ENCODE measurements around the gene DAGLB.

Gene DAGLB

DNA sequence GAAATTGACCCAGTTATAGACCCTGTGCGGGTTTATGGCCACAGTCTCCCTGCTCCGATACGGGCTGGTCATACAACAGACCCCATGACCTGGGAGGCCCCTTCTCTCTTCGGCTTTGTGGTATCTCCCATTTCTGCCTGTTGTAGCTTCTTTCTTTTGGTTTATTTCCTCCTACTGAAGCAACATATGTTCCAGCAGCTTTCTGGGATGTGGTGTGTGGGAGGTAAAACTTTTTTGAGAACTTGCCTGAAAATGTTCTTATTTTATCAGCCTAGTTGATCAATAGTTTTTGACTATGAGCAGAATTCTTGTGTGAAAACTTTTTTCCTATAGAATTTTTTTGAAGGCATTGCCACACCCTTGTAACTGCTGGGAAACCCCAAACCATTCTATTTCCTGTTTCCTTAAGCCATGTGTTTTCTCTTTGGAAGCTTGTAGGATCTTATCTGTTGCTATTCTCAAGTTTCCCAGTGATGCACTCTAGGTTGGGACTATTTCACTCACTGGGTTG, 80.0 kb downstream of the DAGLB start:
- peak; percentile 30 for DNase-seq (ENCODE audit: low spot score)

- peak; percentile 46 for DNase-seq (ENCODE audit: low spot score)
Observed at GRCh38 chr7:6365451-6365850, 82.3 kb downstream of the DAGLB start.

DNA sequence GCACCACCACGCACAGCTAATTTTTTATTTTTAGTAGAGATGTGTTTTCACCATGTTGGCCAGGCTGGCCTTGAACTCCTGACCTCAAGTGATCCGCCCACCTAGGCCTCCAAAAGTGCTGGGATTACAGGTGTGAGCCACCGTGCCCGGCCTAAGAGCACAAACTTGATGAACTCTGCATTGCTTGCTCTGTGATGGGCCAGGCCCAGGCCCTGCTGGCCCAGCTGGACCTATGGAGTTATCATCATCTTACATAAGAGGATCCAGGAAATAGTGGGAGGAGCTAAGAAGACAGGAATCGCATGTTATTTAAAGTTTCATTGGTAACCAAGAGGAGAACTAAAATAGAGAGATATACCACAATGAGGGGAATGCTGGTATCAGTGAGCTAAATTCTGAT, 86.9 kb downstream of the DAGLB start:
- no peak for DNase-seq (ENCODE audit: low spot score)

DNA sequence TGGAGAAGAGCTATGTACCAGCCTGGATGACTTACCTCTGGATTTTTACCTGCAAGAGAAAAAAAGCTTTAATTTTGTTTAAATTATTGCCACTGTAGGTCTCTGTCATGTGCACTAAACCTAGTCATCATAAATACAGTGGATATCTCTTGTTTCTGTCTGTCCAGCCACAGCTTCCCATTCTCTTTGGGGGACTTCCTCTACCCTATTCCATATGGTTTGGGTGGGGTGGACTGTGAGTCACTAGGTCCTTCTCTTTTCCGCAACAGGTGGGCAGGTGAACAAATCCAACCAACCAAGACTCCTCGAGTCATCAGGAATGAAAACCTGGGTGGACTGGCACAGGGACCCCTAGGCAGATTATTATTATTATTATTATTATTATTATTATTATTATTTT, 88.0 kb downstream of the DAGLB start:
- DNase-seq (ENCODE audit: low spot score) = no peak

Data from kidney tubule cell (primary cell).